ENCODE results near the gene LRP8.

- TF ChIP-seq EZH2 (IDR thresholded peaks at IDR 0.05; ENCODE audit: insufficient read depth, low read length) (no peak), CTCF (IDR thresholded peaks at IDR 0.05; ENCODE audit: insufficient read depth, low read depth, low read length) (no peak)
Observed at GRCh38 chr1:53274541-53275185, 53.2 kb downstream of the LRP8 start.

Measured in astrocyte (in vitro differentiated cells and primary cell).